Measurements from ENCODE around the gene CD99.
"Not testable (repeated sequence)": the region's sequence is repeated elsewhere in the genome, so short reads cannot be mapped to it uniquely, and the experiment has no call there.

- TF ChIP-seq CTCF (IDR thresholded peaks at IDR 0.05; ENCODE audit: insufficient read depth, low read length, poor library complexity, severe bottlenecking); EZH2phosphoT487 (conservative IDR thresholded peaks at IDR 0.05; ENCODE audit: low read length): not testable (repeated sequence)
These were observed 36.2 kb downstream of the CD99 start for GRCh38 chrX:2727264-2727663.

All from SU-DHL-6 (cell line).